ENCODE measurements around the gene FBLL1.

Gene FBLL1

GRCh38 chr5:168580227-168580508 is 51.1 kb downstream of the FBLL1 start:
- TF ChIP-seq POLR2AphosphoS5 (IDR thresholded peaks at IDR 0.05; ENCODE audit: low read depth, low read length) (no peak), FOXP2 (optimal IDR thresholded peaks at IDR 0.05; ENCODE audit: borderline replicate concordance, extremely low read depth, extremely low read length, insufficient read depth) (no peak), REST (IDR thresholded peaks at IDR 0.05; ENCODE audit: insufficient read depth in 1 of 2, low read depth in 2 of 2, low read length in 2 of 2) (no peak), TAF1 (IDR thresholded peaks at IDR 0.05; ENCODE audit: borderline replicate concordance, insufficient read depth, low read length) (no peak), SIN3A (IDR thresholded peaks at IDR 0.05; ENCODE audit: borderline replicate concordance, insufficient read depth, low read length) (no peak)
